Measurements from ENCODE around the gene TRIM17.

DNA sequence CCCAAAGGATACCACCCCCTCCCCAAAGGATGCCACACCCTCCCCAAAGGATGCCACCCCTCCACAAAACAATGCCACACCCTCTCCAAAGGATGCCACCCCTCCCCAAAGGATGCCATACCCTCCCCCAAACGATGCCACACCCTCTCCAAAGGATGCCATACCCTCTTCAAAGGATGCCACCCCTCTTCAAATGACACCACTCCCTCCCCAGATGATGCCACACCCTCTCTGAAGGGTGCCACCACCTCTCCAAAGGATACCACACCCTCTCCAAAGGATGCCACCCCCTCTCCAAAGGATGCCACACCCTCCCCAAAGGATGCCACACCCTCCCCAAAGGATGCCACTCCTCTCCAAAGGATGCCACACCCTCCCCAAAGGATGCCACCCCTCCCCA lies 21.6 kb upstream of the TRIM17 start:
- TF ChIP-seq, protein P1, sequence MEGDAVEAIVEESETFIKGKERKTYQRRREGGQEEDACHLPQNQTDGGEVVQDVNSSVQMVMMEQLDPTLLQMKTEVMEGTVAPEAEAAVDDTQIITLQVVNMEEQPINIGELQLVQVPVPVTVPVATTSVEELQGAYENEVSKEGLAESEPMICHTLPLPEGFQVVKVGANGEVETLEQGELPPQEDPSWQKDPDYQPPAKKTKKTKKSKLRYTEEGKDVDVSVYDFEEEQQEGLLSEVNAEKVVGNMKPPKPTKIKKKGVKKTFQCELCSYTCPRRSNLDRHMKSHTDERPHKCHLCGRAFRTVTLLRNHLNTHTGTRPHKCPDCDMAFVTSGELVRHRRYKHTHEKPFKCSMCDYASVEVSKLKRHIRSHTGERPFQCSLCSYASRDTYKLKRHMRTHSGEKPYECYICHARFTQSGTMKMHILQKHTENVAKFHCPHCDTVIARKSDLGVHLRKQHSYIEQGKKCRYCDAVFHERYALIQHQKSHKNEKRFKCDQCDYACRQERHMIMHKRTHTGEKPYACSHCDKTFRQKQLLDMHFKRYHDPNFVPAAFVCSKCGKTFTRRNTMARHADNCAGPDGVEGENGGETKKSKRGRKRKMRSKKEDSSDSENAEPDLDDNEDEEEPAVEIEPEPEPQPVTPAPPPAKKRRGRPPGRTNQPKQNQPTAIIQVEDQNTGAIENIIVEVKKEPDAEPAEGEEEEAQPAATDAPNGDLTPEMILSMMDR (IDR thresholded peaks at IDR 0.05; ENCODE audit: low read length), result no peak
- TF ChIP-seq EZH2 (optimal IDR thresholded peaks at IDR 0.05; ENCODE audit: low read depth, low read length), result no peak
- no peak for TF ChIP-seq EZH2phosphoT487 (IDR thresholded peaks at IDR 0.05; ENCODE audit: low read length)
